Kidney (tissue), 14 donors: ENCODE measurements around the gene PADI6. TPM values are rescaled to one million over a fixed set of nuclear protein-coding genes. Genes with fewer than 3 reads are reported as not detected.

Experiments used
- DNase-seq, 5 donors: peaks; one replicate each; pipeline ENCODE4 v3.0.0-alpha.2; 2013 to 2020
- FAIRE-seq: peaks from 2 replicates; lab custom pipeline; 2012; peaks lifted over from hg19 to GRCh38; lab: Jason Lieb, UNC
- H3K27ac ChIP-seq, 2 donors: one replicate each; pipeline ENCODE4 v1.7.0; 2013; ENCODE audit warnings: low read depth in 2 of 2, low read length in 2 of 2, inconsistent platforms in 1 of 2
- H3K27me3 ChIP-seq: one replicate; pipeline ENCODE4 v1.7.1; 2013; ENCODE audit warnings: low read length, inconsistent platforms; ENCODE audit not compliant: control insufficient read depth, insufficient read depth
- H3K36me3 ChIP-seq, 3 donors: one replicate each; pipeline versions ENCODE4 v1.7.0 to v1.7.1; 2013; ENCODE audit warnings: low read length in 3 of 3, control low read depth in 1 of 3, inconsistent platforms in 1 of 3; ENCODE audit not compliant: insufficient read depth in 3 of 3, control insufficient read depth in 2 of 3
- H3K4me1 ChIP-seq, 3 donors: one replicate each; pipeline versions ENCODE4 v1.7.0 to v1.7.1; 2013; ENCODE audit warnings: low read length in 3 of 3, inconsistent platforms in 1 of 3, low read depth in 1 of 3; ENCODE audit not compliant: control insufficient read depth in 2 of 3, insufficient read depth in 2 of 3
- H3K4me3 ChIP-seq, 3 donors: one replicate each; pipeline versions ENCODE4 v1.7.0 to v1.8.1; 2013; ENCODE audit warnings: low read length in 3 of 3, control low read depth in 1 of 3, inconsistent platforms in 1 of 3
- H3K9ac ChIP-seq, 3 donors: one replicate each; pipeline versions ENCODE4 v1.7.0 to v1.7.1; 2013; ENCODE audit warnings: low read length in 3 of 3, control low read depth in 1 of 3, inconsistent platforms in 1 of 3
- H3K9me3 ChIP-seq, 3 donors: one replicate each; pipeline versions ENCODE4 v1.7.0 to v1.7.1; 2013; ENCODE audit warnings: low read length in 3 of 3, control low read depth in 1 of 3, inconsistent platforms in 1 of 3; ENCODE audit not compliant: control insufficient read depth in 2 of 3, insufficient read depth in 1 of 3
- intact Hi-C: fragments of 100-400 bp; cut with DNase I; formaldehyde crosslinking; loops from one replicate; pipeline ENCODE4 v1.11.1; 2022
- polyA plus RNA-seq: library from polyadenylated mRNA; stranded (reverse); fragments of 350-450 nt; fragmentation: Illumina TruSeq; extraction: RNeasy Lipid Tissue Mini Kit (QIAGEN cat#74804); gene quantifications from one replicate; pipeline ENCODE4 v1.2.3, GENCODE V29; 2014; ENCODE audit warnings: low read depth, low replicate concordance; ENCODE audit not compliant: insufficient read depth
- total RNA-seq: library from RNA; stranded (reverse); fragmentation: NEBNext Ultra II Directional; extraction: Animal tissue kit (Norgen Biotek cat#: 25700); gene quantifications from one replicate; pipeline ENCODE4 v1.2.1, GENCODE V29; 2021
- TF ChIP-seq, protein P1 (sequence below): IDR thresholded peaks from 3 replicates; pipeline ENCODE4 v1.5.1; 2012; ENCODE audit warnings: mild to moderate bottlenecking, moderate library complexity, borderline replicate concordance; ENCODE audit not compliant: insufficient read depth; ENCODE audit errors: extremely low read depth
- donor health status: control.
- donor health status: control.
- donor health status: control.
- donor health status: control.
- donor health status: control.
- donor health status: DM: yes; HTN: yes; CAD: no.
- donor health status: Normal renal cell carcinoma (clear cell type).

The PADI6 gene
- total and polyA plus RNA-seq, 2 donors from 2014 or later: not detected

DNA sequence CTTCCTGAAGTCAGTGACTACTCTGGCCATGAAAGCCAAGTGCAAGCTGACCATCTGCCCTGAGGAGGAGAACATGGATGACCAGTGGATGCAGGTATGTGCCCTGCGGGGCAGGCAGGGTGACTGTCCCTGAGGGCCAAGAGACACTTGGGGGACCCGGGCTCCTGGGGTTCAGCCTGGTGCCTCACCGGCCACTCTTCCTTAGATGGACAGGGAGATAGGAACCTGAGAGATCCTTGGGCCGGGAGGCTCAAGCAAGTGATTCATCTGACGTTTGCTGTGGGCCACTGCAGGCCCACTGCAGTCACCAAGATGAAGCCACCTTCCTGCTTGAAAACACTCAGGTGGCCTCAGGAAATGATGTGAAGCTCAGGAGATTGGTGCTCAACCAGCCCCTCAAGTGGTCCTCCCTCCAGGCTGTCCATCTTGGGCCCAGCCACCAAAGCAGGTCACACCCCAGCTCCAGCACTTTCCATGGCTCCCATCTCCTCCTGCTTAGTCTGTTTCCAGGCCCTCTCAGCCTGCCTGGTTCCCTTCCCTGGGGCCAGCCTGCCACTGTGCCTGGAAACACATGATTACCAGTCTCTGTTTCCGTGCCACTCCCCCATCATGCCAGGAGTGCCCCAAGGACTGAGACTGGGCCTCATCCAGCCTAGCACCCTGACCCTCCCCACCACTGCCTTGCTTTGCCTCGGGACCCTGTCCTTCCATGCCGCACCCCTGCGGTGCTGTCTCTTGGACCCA is 25.8 kb upstream of the PADI6 start:
- no peaks in the 10 kb centered on the region for H3K27me3 ChIP-seq
- DNase-seq (no peak), FAIRE-seq (no peak)
- no peak overlapping the region for H3K27ac ChIP-seq
- H3K36me3 ChIP-seq: no peaks in the 10 kb centered on the region
- intact Hi-C loops: no loop called here
- TF ChIP-seq, protein P1, sequence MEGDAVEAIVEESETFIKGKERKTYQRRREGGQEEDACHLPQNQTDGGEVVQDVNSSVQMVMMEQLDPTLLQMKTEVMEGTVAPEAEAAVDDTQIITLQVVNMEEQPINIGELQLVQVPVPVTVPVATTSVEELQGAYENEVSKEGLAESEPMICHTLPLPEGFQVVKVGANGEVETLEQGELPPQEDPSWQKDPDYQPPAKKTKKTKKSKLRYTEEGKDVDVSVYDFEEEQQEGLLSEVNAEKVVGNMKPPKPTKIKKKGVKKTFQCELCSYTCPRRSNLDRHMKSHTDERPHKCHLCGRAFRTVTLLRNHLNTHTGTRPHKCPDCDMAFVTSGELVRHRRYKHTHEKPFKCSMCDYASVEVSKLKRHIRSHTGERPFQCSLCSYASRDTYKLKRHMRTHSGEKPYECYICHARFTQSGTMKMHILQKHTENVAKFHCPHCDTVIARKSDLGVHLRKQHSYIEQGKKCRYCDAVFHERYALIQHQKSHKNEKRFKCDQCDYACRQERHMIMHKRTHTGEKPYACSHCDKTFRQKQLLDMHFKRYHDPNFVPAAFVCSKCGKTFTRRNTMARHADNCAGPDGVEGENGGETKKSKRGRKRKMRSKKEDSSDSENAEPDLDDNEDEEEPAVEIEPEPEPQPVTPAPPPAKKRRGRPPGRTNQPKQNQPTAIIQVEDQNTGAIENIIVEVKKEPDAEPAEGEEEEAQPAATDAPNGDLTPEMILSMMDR: no peak
- H3K9ac ChIP-seq: no peak overlapping the region
- H3K4me3 ChIP-seq: no peak overlapping the region
- H3K9me3 ChIP-seq: no peaks in the 10 kb centered on the region
- H3K4me1 ChIP-seq: no peaks in the 10 kb centered on the region

DNA sequence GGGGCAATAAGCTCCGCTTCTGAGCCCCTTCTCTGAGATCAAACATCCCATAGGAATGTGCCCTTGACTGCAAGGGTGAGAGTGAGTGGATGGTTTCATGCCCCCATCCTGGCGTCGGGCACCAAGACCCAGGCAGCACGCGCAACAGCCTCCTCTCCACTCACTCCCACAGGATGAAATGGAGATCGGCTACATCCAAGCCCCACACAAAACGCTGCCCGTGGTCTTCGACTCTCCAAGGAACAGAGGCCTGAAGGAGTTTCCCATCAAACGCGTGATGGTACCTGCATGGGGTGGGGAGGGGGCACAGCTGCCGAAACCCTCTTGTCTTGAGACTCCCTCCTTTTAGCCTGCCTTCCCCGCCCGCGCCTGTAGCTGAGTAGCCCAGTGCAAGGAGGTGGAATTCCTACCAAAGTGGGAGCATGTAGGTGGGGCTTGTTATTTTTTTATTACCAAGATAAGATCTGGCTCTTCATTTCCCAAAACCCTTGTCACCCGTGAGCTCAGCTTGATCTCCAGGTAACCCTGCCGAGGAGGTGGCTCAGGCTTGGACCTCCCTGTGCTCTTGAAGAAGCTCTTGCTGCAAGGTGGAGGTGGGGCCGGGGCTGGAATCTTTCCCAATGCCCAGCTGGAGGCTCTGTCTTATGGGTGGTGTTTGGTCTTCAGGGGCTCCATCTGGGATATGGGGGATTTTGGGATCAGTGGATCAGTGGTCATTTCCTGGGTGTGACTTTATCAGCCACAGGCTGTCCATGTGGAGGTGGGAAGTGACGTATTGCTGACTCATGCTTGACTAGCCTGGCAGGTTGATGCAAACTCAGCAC is 24.0 kb upstream of the PADI6 start:
- H3K9me3 ChIP-seq: no peaks in the 10 kb centered on the region
- DNase-seq: no peak
- H3K4me3 ChIP-seq: no peak overlapping the region
- H3K36me3 ChIP-seq: no peaks in the 10 kb centered on the region
- H3K27me3 ChIP-seq: no peaks in the 10 kb centered on the region
- intact Hi-C loops: no loop called here
- no peak overlapping the region for H3K9ac ChIP-seq
- TF ChIP-seq, protein P1: no peak
- no peak overlapping the region for H3K27ac ChIP-seq
- no peak for FAIRE-seq
- H3K4me1 ChIP-seq: no peaks in the 10 kb centered on the region

DNA sequence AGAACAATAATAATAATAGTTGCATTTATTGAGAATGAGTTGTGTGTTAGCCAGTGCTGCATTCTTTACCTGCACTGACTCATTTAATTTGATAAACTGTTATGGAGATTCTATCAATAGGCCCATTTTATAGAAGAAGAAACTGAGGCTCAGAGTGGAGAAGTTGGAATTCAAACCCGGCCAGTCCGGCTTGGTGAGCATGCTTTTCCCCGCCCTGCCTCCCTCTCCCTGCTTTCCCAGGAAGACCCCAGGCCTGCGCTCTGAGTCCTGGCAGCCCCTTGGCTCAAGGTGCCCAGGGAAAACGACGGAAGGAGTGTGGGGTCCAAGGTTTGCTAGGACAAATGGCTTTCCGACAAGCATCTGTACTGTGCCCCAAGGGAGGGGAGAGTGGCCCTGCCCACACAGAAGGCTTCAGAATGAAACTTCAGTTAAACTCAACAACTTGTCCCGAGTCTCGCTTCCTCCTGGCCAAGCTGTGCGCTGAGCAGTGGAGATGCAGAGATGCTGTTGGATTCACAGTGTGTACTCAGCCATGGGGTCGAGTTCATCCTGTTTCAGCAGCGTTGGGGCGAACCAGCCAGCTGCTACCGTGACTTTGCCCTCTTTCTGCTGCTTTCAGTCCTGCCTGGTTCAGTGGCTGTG is 23.3 kb upstream of the PADI6 start:
- TF ChIP-seq, protein P1: no peak
- no peak for FAIRE-seq
- Histone ChIP-seq H3K4me1 (no peaks in the 10 kb centered on the region), H3K9me3 (no peaks in the 10 kb centered on the region), H3K9ac (no peak overlapping the region), H3K27me3 (no peaks in the 10 kb centered on the region), H3K36me3 (no peaks in the 10 kb centered on the region), H3K4me3 (no peak overlapping the region), H3K27ac (no peak overlapping the region)
- intact Hi-C loops: no loop called here
- no peak for DNase-seq
